Upper lobe of left lung (tissue), 4 donors: ENCODE results near the gene CDC25A.

ENCODE experiments used
- CTCF ChIP-seq, 6 experiments: fragments of 450-650 bp in 4 of 6; fragments of 200-600 bp in 2 of 6; sonication (generic) in 2 of 6; IDR thresholded peaks; one replicate each; pipeline ENCODE4 v1.5.1; 2016 to 2019; ENCODE audit warnings: antibody characterized with exemption in 6 of 6
- EP300 ChIP-seq, 4 donors: sonication (generic); formaldehyde crosslinking; IDR thresholded peaks; one replicate each; pipeline ENCODE4 v1.5.1; 2017; ENCODE audit warnings: antibody characterized with exemption in 4 of 4, control low read depth in 2 of 4
- POLR2A ChIP-seq, 4 donors: fragments of 450-650 bp; IDR thresholded peaks; one replicate each; pipeline ENCODE4 v1.5.1; 2016 to 2017; ENCODE audit warnings: antibody characterized with exemption in 4 of 4, mild to moderate bottlenecking in 2 of 4
- POLR2AphosphoS5 ChIP-seq, 2 donors: sonication (generic); formaldehyde crosslinking; IDR thresholded peaks; one replicate each; pipeline ENCODE4 v1.5.1; 2017; ENCODE audit warnings: antibody characterized with exemption in 2 of 2

- TF ChIP-seq CTCF (IDR thresholded peaks at IDR 0.05): no peak
- no peak for TF ChIP-seq EP300 (IDR thresholded peaks at IDR 0.05)
- no peak for TF ChIP-seq POLR2A (IDR thresholded peaks at IDR 0.05)
- TF ChIP-seq POLR2AphosphoS5 (IDR thresholded peaks at IDR 0.05): no peak
These were observed 45.8 kb downstream of the CDC25A start for GRCh38 chr3:48142316-48142870.
